Peyer's patch (tissue), 4 donors: ENCODE measurements around the gene CHST15.

Experiments used
- CTCF ChIP-seq, 6 experiments: fragments of 450-650 bp in 4 of 6; fragments of 200-600 bp in 2 of 6; sonication (generic) in 1 of 6; IDR thresholded peaks; one replicate each; pipeline ENCODE4 v1.5.1; 2017 to 2019; ENCODE audit warnings: antibody characterized with exemption in 6 of 6, mild to moderate bottlenecking in 3 of 6, moderate library complexity in 1 of 6
- POLR2A ChIP-seq, 2 donors: fragments of 450-650 bp; IDR thresholded peaks; one replicate each; pipeline ENCODE4 v1.5.1; 2017; ENCODE audit warnings: antibody characterized with exemption in 2 of 2, mild to moderate bottlenecking in 2 of 2, moderate library complexity in 2 of 2

- TF ChIP-seq CTCF (IDR thresholded peaks at IDR 0.05) (no peak), POLR2A (IDR thresholded peaks at IDR 0.05) (no peak)
These were observed 29.4 kb downstream of the CHST15 start for GRCh38 chr10:124063750-124064603.
